ENCODE data around the gene ITGB8. TPM values are rescaled to one million over a fixed set of nuclear protein-coding genes. Genes with fewer than 3 reads are reported as not detected.

ITGB8 gene
- total RNA-seq, 1 donor from 2014 or later = 10.5 TPM

GRCh38 chr7:20331910-20332813 is 1.5 kb downstream of the ITGB8 start:
- TF ChIP-seq CTCF (IDR thresholded peaks at IDR 0.05; ENCODE audit: insufficient read depth, low read length, severe bottlenecking) = no peak
- Histone ChIP-seq H3K36me3 (ENCODE audit: control insufficient read depth, insufficient read depth, low read length) (no peaks in the 10 kb centered on the region), H3K4me3 (ENCODE audit: low read depth, low read length) (peak overlapping the region; percentile 88), H3K27me3 (ENCODE audit: control insufficient read depth, insufficient read depth, low read length) (no peaks in the 10 kb centered on the region)
- DNase-seq (ENCODE audit: low read depth) (peak; percentile 25), FAIRE-seq (no peak)

GRCh38 chr7:20338285-20338684 is 7.6 kb downstream of the ITGB8 start:
- Histone ChIP-seq H3K27me3 (ENCODE audit: control insufficient read depth, insufficient read depth, low read length) (no peaks in the 10 kb centered on the region), H3K4me3 (ENCODE audit: low read depth, low read length) (no peak overlapping the region), H3K36me3 (ENCODE audit: control insufficient read depth, insufficient read depth, low read length) (no peaks in the 10 kb centered on the region)
- FAIRE-seq (no peak), DNase-seq (ENCODE audit: low read depth) (no peak)
- TF ChIP-seq CTCF (IDR thresholded peaks at IDR 0.05; ENCODE audit: insufficient read depth, low read length, severe bottlenecking) = no peak

DNA sequence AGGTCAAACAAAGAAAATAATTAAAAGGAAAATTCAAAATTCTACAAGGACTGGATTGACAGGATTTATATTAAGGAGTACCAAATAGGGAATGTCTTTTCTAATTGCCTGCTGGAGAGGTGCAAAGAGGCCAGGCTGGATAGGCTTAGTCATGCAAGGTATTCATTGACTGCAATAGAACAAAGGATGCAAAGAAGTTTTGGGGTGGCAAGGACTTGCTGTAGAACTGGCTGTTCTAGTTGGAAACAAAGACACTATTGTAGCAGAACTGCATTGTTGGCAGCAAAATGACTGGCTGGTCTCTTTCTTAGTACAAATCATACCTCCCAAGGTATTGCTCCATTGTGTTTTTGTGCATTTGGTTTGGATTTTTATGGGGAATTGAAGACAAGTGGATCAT is 10.1 kb downstream of the ITGB8 start:
- peak; percentile 84 for FAIRE-seq
- Histone ChIP-seq H3K36me3 (ENCODE audit: control insufficient read depth, insufficient read depth, low read length) (no peaks in the 10 kb centered on the region), H3K4me3 (ENCODE audit: low read depth, low read length) (no peak overlapping the region), H3K27me3 (ENCODE audit: control insufficient read depth, insufficient read depth, low read length) (no peaks in the 10 kb centered on the region)
- DNase-seq (ENCODE audit: low read depth) = peak; percentile 87
- no peak for TF ChIP-seq CTCF (IDR thresholded peaks at IDR 0.05; ENCODE audit: insufficient read depth, low read length, severe bottlenecking)

- H3K4me3 ChIP-seq (ENCODE audit: low read depth, low read length) = no peak overlapping the region
- DNase-seq (ENCODE audit: low read depth) = no peak
- H3K36me3 ChIP-seq (ENCODE audit: control insufficient read depth, insufficient read depth, low read length) = no peaks in the 10 kb centered on the region
- no peak for FAIRE-seq
- no peak for TF ChIP-seq CTCF (IDR thresholded peaks at IDR 0.05; ENCODE audit: insufficient read depth, low read length, severe bottlenecking)
- no peaks in the 10 kb centered on the region for H3K27me3 ChIP-seq (ENCODE audit: control insufficient read depth, insufficient read depth, low read length)
These were observed 12.5 kb downstream of the ITGB8 start for GRCh38 chr7:20343205-20343604.

DNA sequence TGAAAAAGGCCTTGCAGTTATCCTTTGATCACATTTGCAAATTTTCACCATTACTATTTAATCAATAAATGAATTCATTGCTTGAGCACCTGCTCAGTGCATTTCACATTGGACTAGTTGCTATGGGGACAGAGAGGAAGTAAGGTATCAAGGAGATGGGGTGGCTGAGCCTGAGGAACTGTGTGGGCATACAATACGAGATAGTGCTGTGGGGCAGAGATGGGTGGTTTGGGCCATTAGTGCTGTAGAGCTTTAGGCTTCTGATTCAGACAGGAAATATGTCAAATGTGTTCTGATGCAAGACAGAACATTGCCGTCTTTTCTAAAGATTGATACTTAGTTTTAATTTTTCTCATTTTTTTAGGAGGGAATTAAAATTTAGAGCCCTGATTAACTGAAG is 13.2 kb downstream of the ITGB8 start:
- DNase-seq (ENCODE audit: low read depth) (no peak), FAIRE-seq (no peak)
- Histone ChIP-seq H3K27me3 (ENCODE audit: control insufficient read depth, insufficient read depth, low read length) (no peaks in the 10 kb centered on the region), H3K36me3 (ENCODE audit: control insufficient read depth, insufficient read depth, low read length) (no peaks in the 10 kb centered on the region), H3K4me3 (ENCODE audit: low read depth, low read length) (no peak overlapping the region)
- no peak for TF ChIP-seq CTCF (IDR thresholded peaks at IDR 0.05; ENCODE audit: insufficient read depth, low read length, severe bottlenecking)
